IPS DF 4.7 (cell line): ENCODE measurements around the gene SMG6.

Source experiments
- DNase-seq: peaks from one replicate; pipeline ENCODE4 v3.0.0-alpha.2; 2013; ENCODE audit warnings: low spot score; ENCODE audit errors: extremely low read depth

Gene SMG6

DNA sequence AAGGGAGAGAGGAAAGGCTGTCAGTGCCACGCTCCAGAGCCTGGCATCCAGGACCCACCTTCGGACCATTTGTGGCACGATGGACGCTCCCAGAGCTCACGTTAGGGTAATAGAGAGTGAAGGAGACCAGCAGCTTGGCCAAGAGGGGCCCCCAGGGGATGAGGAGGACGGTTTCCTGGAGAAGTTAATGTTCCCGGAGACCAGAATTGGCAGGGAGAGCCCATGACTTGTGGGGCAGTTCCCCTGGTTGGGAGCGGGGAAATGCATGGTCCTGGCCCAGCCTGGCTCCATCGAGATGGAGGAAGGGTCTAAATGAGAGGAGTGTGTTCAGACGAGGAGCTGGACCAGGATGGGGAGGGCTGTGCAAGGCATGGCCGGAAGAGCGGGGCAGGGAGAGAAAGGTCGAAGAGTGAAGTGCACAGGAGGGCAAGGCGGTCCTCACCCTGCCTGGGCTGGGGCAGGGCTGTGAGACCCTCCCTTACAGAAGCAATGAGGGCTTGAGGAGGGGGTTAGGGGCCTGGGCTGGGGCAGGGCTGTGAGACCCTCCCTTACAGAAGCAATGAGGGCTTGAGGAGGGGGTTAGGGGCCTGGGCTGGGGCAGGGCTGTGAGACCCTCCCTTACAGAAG is 251.5 kb downstream of the SMG6 start:
- no peak for DNase-seq

DNA sequence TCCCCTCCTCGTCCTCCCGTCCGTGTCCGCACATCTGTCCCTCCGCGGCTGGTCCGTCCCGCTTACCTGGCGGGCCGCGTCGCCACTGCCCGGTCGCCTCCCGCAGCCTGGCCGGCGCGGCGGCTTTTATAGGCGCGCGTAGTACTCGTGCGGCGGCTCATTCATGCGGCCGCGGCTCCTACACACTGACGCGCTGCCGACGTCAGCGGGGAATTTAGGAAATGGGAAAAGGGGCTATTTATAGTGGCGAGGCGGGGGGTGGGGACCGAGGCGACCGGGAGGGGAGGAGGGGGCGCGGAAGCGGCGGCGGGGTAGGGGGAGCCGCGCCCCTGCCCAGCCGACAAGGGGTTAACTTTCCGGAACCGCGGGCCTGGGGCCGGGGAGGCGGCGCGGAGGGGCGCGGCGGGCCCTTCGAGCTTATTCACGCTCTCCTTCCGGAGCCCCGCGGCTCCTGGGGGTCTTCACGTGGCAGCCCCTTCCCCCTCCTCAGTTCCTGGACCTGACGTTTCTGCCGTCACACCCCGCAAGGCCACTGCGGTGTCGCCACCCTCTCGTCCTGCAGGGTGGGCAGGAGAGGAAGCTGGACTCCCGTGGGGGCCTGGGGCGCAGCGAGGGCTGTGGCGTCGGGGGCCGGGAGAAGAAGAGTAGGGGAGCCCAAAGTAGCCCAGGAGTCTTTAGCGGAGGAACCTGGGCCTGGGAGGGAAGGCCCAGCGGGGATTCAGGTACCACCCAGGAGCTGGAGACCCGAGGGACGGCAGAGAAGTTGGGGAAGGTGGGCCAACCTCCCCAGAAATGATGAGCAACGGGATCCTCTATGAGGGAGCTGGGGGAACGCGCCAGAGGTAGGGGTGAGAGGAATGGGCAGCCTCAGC is 252.3 kb downstream of the SMG6 start:
- DNase-seq: no peak

DNA sequence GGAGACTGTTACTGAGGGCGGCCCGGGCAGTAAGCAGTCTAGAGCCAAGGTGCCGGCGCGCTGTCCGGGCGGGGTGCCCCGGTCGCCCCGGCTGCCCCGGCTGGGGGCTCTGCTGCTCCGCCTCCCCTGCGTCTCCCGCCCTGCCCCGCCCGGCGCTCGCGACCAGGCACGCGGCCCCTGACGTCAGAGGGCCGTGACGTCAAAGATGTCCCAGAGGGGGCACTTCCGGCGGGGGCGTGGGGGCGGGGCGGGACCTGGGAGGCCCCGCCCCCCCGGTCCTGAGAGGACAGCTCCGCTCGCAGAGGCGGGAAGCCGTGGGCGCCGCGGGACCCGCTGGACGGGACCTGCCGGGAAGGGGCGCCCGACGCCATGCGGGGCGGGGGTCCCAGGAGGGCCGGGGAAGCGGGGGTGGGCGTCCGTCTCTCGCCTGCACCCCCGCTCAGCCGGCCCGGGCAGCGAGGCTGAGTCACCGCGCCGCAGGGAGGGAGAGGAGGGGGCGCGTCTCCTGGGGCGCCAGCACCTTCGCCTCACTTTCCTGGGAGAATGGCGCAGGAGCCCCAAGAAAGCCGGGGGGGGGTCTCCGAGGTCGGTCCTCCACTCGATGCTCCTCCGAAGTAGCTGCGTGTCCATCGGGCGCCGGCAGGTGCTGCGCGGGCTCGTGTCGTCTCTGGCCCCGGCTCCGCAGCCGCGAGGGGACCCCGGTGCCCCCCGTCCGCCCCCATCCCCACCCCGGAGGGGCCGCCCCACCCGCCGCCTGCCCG is 253.1 kb downstream of the SMG6 start:
- DNase-seq: no peak

DNA sequence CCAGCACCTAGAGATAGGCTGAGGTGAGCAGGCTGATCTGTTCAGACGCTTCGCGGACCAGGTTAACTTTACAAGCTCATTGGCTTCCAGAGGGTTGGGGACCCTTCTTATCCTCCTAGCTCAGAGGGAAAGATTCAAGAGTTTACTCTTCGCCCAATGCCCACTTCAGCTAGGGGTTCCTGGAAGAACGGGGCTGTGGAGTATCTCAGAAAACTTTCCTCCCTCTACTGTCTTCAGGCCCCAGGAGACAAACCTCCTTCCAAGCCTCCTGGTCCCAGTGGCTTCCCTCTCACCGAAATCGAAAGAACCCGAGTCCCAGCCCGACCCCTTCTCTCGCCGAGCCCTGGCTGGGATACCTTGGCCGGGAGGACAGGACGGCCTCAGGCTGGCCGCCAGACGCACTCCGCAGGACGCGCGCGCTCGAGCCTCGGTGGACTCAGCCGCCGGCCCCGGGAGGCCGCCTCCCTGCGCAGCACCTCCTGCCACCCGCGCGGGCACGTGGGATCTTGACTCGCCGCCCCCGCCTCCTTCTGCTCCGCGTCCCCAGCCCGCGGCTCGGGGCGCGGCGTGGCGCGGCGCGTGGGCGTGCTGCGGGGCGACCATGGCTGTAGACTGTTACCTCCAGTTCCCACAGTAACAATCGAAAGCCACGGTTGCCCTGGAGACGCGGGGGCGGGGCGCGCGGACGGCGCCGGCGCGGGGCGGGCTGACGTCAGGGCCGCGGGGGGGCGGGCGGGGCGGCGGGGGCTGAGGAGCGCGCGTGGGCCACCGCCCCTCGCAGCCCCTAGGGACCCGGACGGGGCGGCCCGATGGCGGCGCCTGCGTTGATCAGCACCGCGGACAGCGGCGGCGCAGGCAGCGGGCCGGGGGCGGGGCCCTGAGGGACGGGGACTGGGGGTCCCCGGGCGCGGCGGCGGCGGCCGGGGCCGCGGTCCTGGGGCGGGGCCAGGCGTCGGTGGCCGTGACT is 254.0 kb downstream of the SMG6 start:
- no peak for DNase-seq

DNA sequence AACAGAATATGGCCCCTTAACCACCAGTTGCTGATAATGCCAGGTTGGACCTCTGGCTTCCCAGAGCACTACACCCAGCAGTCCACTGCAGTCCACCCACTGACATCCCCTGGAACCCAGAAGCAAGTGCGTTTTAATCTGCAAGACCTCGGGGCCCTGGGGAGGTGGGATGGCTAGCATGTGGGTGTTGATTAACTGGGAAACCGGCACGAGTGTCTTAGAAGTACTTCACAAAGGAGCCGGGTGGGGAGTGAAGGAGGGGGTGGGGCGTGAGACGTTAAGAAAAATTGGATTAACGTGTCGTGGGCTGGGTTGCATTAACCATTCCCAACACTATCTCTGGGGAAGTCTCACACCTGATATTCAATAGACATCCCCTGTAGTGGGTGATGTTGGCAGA is 254.8 kb downstream of the SMG6 start:
- DNase-seq: no peak

DNA sequence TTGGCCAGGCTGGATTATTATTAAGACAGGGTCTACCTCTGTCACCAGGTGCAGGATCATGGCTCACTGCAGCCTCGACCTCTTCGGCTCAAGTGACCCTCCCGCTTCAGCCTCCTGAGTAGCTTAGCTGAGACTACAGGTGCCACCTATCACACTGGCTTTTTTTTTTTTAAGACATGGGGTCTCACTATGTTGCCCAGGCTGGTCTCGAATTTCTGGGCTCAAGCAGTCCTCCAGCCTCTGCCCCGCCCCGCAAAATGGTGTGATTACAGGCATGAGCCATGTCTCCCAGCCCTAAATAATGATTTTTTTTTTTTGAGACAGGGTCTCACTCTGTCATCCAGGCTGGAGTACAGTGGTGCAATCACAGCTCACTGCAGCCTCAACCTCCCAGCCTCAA is 256.0 kb downstream of the SMG6 start:
- no peak for DNase-seq

GRCh38 chr17:2044263-2044894 is 259.2 kb downstream of the SMG6 start:
- DNase-seq: no peak

- no peak for DNase-seq
These were observed 259.8 kb downstream of the SMG6 start for GRCh38 chr17:2043785-2044184.

- no peak for DNase-seq
These were observed 260.7 kb downstream of the SMG6 start for GRCh38 chr17:2042933-2043332.

GRCh38 chr17:2042390-2042847 is 261.2 kb downstream of the SMG6 start:
- no peak for DNase-seq

- no peak for DNase-seq
These were observed 261.8 kb downstream of the SMG6 start, which contains the start of gene OVCA2 for GRCh38 chr17:2041561-2042389. Gene OVCA2, plus strand, starts transcription at chr17:2042022. Its CDS starts 26 bp downstream, at chr17:2042048.

GRCh38 chr17:2040942-2041560 is 262.5 kb downstream of the SMG6 start:
- no peak for DNase-seq

GRCh38 chr17:2040219-2040827 is 263.3 kb downstream of the SMG6 start:
- DNase-seq: no peak

DNA sequence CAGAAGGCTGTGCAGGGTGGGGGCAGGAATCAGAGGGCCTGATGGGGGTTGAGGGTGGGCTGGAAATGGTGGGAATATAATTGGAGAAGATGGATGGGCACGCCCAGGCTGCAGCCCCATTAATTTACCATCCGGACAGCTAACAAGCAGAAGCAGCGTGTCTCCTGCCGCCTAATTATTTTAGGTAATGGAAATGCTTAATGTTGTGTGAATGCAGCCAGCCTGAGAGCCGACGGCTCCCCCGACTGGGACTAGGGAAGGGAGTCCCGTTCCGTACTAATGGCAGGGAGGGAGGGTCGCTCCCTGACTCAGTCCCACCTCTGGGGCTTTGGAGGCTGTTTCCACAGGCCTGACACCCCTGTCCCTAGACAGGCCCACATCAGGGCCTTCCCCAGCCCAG is 266.4 kb downstream of the SMG6 start:
- no peak for DNase-seq

DNA sequence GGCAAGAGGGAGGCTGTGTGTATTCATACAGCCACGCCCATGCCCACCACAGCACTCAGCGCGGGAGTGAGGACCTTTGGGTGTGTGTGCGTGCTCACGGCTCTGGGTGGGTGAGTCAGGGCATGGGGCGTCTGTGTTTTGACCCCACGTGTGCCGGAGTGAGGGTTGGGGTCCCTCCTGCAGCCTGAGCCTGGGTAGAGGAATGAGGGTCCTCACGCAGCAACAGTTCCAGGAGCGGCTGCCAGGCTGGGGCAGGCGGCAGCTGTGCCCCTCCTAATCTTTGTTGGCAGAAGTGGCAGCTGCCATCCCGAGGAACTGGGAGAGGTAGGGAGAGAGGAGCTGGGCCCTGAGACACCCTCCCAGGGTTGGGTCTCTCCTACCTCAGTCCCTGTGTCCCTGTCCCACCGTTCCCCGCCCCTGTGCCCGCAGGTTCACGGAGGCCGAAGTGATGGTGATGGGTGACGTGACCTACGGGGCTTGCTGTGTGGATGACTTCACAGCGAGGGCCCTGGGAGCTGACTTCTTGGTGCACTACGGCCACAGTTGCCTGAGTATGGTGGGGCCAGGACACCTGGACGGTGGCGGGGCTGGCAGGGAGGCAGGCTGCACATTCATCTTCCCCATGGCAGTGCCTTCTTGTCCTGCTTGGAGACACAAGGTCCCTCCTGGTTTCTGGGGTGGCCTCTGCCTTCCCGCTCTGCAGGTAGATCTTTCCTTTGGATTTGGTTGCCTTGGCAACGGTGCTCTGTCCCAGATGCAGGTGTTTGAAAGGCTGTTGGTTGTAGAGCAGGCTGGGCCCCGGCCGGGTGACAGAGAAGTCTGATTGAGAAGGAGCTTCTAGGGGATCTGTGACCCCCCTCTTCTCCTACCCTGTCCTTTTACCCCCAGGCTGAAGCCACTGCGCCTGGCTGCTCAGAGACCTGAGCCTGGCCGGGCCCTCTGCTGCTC is 267.8 kb downstream of the SMG6 start:
- no peak for DNase-seq

DNA sequence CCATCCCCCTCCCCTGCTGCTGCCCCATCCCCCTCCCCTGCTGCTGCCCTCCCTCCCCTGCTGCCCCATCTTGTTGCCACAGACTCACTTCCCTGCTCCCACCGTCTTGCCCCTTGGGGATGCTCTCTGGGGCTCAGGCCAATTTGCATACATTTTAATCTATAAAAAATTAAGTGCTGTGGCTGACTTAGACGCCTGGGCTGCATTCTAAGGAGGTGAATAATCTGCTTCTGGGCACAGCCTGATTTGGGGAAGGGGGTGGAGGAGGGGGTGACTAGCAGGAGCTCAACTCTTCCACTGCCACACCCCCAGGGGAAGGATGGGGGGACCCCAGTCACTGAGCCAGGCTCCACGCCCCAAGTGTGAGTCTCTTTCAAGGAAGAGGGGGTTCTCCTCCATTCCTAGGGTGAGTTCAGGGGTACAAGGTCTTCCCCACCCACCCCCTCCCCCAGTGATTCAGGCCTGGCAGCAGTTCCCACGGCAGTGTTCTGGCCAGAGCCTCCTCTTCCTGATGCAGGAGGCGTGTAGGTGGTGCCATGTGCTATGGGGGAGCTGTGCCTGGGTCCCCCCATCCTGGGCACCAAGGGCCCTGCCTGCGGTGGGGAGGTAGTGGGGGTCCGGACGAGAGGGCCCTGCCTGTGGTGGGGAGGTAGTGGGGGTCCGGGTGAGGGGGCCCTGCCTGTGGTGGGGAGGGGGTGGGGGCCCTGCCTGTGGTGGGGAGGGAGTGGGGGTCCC is 268.6 kb downstream of the SMG6 start:
- no peak for DNase-seq

- DNase-seq: no peak
These were observed 269.4 kb downstream of the SMG6 start for GRCh38 chr17:2034157-2034556.
